NT2/D1 (cell line): ENCODE results near the gene PHACTR2.

Source experiments
- SUZ12 ChIP-seq: IDR thresholded peaks from 2 replicates; pipeline ENCODE4 v1.6.1; 2011; ENCODE audit not compliant: insufficient read length, insufficient read depth; ENCODE audit errors: extremely low read depth
- YY1 ChIP-seq: IDR thresholded peaks from 2 replicates; pipeline ENCODE4 v1.6.1; 2011; ENCODE audit not compliant: insufficient read length, insufficient read depth
- ZNF274 ChIP-seq: IDR thresholded peaks from 2 replicates; pipeline ENCODE4 v1.6.1; 2011; ENCODE audit warnings: mild to moderate bottlenecking, low read depth, low read length

GRCh38 chr6:143878272-143878760 is 200.6 kb downstream of the PHACTR2 start:
- TF ChIP-seq YY1 (no peak), SUZ12 (no peak), ZNF274 (no peak)
